NB4 (cell line): ENCODE measurements around the gene F9.
"Not testable (repeated sequence)": the region's sequence is repeated elsewhere in the genome, so short reads cannot be mapped to it uniquely, and the experiment has no call there.

ENCODE experiments used
- DNase-seq: peaks from one replicate; pipeline ENCODE4 v3.0.0; 2010; ENCODE audit warnings: low read depth
- H3K4me3 ChIP-seq: one replicate; pipeline ENCODE4 v1.5.1; 2011; ENCODE audit warnings: mild to moderate bottlenecking, low read depth, low read length, moderate library complexity
- CTCF ChIP-seq: IDR thresholded peaks from one replicate; pipeline ENCODE4 v1.5.1; 2012; ENCODE audit warnings: low read depth, low read length
- MAX ChIP-seq: IDR thresholded peaks from 2 replicates; pipeline ENCODE4 v1.6.1; 2011; ENCODE audit warnings: low read depth, low read length
- MYC ChIP-seq: IDR thresholded peaks from 2 replicates; pipeline ENCODE4 v1.6.1; 2011; ENCODE audit warnings: low read depth, low read length
- POLR2A ChIP-seq: IDR thresholded peaks from 2 replicates; pipeline ENCODE4 v1.6.1; 2011; ENCODE audit warnings: mild to moderate bottlenecking; ENCODE audit not compliant: insufficient read length; ENCODE audit errors: extremely low read depth

The F9 gene

GRCh38 chrX:139518475-139518874 is 12.1 kb upstream of the F9 start:
- DNase-seq = no peak
- H3K4me3 ChIP-seq = no peak overlapping the region
- TF ChIP-seq MYC = no peak
- no peak for TF ChIP-seq CTCF
- TF ChIP-seq MAX = no peak
- no peak for TF ChIP-seq POLR2A

GRCh38 chrX:139528829-139529228 is 1.7 kb upstream of the F9 start:
- H3K4me3 ChIP-seq, DNase-seq: not testable (repeated sequence)

- H3K4me3 ChIP-seq = no peak overlapping the region
- no peak for DNase-seq
- TF ChIP-seq CTCF (no peak), POLR2A (no peak), MAX (no peak), MYC (no peak)
Measured at GRCh38 chrX:139532834-139533233, 2.3 kb downstream of the F9 start.

GRCh38 chrX:139533444-139533843 is 2.9 kb downstream of the F9 start:
- H3K4me3 ChIP-seq = no peak overlapping the region
- DNase-seq = no peak
- TF ChIP-seq MYC (no peak), POLR2A (no peak), CTCF (no peak)

- H3K4me3 ChIP-seq = no peak overlapping the region
- no peak for DNase-seq
- TF ChIP-seq MAX = no peak
- no peak for TF ChIP-seq POLR2A
- no peak for TF ChIP-seq MYC
- TF ChIP-seq CTCF = no peak
Measured at GRCh38 chrX:139538907-139539790, 8.6 kb downstream of the F9 start.

GRCh38 chrX:139542652-139543051 is 12.1 kb downstream of the F9 start:
- H3K4me3 ChIP-seq = no peak overlapping the region
- TF ChIP-seq POLR2A (no peak), CTCF (no peak), MAX (no peak), MYC (no peak)
- DNase-seq = no peak
